SH-SY5Y (cell line): ENCODE results near the gene SNX19.

Experiments used
- GATA2 ChIP-seq: IDR thresholded peaks from 2 replicates; pipeline ENCODE4 v1.6.1; 2011; ENCODE audit warnings: mild to moderate bottlenecking, low read depth, low read length
- GATA3 ChIP-seq: IDR thresholded peaks from 2 replicates; pipeline ENCODE4 v1.6.1; 2011; ENCODE audit warnings: low read depth, mild to moderate bottlenecking, low read length, moderate library complexity

DNA sequence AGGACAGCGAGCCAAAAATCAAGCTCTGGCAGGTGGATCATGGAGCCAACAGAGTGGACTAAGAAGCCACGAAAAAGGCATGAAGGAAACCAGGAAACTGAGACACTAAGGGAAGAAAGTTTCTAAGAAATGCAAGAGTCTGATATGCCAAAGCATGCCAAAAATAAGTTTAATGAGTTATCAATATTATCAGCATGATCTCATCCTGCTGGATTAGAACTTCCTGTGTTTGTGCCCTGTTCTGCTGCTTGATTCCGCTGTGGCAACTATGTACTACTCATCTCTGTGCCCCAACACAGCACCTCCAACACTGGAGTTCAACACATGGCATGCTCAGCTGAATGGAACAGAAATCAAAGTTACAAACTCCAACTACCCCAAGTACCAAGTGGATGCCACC is 10.8 kb downstream of the SNX19 start:
- TF ChIP-seq GATA2 = no peak
- no peak for TF ChIP-seq GATA3
